Small intestine (tissue), 7 donors: Measurements from ENCODE around the gene RNF114. TPM values are rescaled to one million over a fixed set of nuclear protein-coding genes. Genes with fewer than 3 reads are reported as not detected.
A peak's percentile ranks its signal among the peaks of the same experiment; 100 is the strongest.
"Not testable (repeated sequence)": the region's sequence is repeated elsewhere in the genome, so short reads cannot be mapped to it uniquely, and the experiment has no call there.

Experiments
- DNase-seq, 2 donors: peaks; one replicate each; pipeline versions ENCODE4 v3.0.0 to v3.0.0-alpha.2; 2013
- FAIRE-seq: peaks from 2 replicates; lab custom pipeline; 2012; peaks lifted over from hg19 to GRCh38; lab: Jason Lieb, UNC
- H3K27ac ChIP-seq, 3 donors: one replicate each; pipeline ENCODE4 v1.5.1; 2013; ENCODE audit warnings: low read length in 2 of 3, mild to moderate bottlenecking in 2 of 3, control low read depth in 1 of 3, inconsistent platforms in 1 of 3, low read depth in 1 of 3, moderate library complexity in 1 of 3
- H3K27me3 ChIP-seq, 3 donors: one replicate each; pipeline ENCODE4 v1.6.1; 2013; ENCODE audit warnings: low read length in 3 of 3, inconsistent platforms in 1 of 3; ENCODE audit not compliant: control insufficient read depth in 3 of 3, insufficient read depth in 3 of 3
- H3K36me3 ChIP-seq, 3 donors: one replicate each; pipeline ENCODE4 v1.6.1; 2013; ENCODE audit warnings: low read length in 3 of 3, inconsistent platforms in 1 of 3, low read depth in 1 of 3, mild to moderate bottlenecking in 1 of 3, moderate library complexity in 1 of 3; ENCODE audit not compliant: control insufficient read depth in 3 of 3, insufficient read depth in 2 of 3
- H3K4me1 ChIP-seq, 3 donors: one replicate each; pipeline ENCODE4 v1.6.1; 2013; ENCODE audit warnings: low read length in 2 of 3, inconsistent platforms in 1 of 3, low read depth in 1 of 3, mild to moderate bottlenecking in 1 of 3, moderate library complexity in 1 of 3; ENCODE audit not compliant: control insufficient read depth in 3 of 3, insufficient read depth in 2 of 3
- H3K4me3 ChIP-seq, 3 donors: one replicate each; pipeline ENCODE4 v1.5.1; 2013; ENCODE audit warnings: low read length in 3 of 3, control low read depth in 1 of 3, inconsistent platforms in 1 of 3, low read depth in 1 of 3, mild to moderate bottlenecking in 1 of 3, moderate library complexity in 1 of 3
- H3K9me3 ChIP-seq, 2 donors: one replicate each; pipeline ENCODE4 v1.6.1; 2013; ENCODE audit warnings: low read depth in 1 of 2, low read length in 1 of 2; ENCODE audit not compliant: control insufficient read depth in 2 of 2, insufficient read depth in 1 of 2
- WGBS, 3 donors: extraction: QIAGEN DNeasy Blood & Tissue Kit; methylation state at CpG; one replicate each; pipeline ENCODE4 v1.1.7; 2013; 5-methylcytosine and 5-hydroxymethylcytosine counted together
- polyA plus RNA-seq, 4 donors: library from polyadenylated mRNA; stranded (reverse) in 3 of 4; unstranded in 1 of 4; fragments of 200-250 nt in 3 of 4; fragments of 120-200 nt in 1 of 4; gene quantifications; one replicate each; pipeline versions ENCODE4 v1.2.1 to v1.2.3, GENCODE V29; 2013
- donor health status: healthy with polysubstance abuse.
- donor health status: control.
- donor health status: control.
- donor health status: Bipolar disorder and iron deficiency.
- donor health status: healthy.

Gene RNF114
- polyA plus RNA-seq, 4 donors, result 51.2 to 118 (median 68.4) TPM

DNA sequence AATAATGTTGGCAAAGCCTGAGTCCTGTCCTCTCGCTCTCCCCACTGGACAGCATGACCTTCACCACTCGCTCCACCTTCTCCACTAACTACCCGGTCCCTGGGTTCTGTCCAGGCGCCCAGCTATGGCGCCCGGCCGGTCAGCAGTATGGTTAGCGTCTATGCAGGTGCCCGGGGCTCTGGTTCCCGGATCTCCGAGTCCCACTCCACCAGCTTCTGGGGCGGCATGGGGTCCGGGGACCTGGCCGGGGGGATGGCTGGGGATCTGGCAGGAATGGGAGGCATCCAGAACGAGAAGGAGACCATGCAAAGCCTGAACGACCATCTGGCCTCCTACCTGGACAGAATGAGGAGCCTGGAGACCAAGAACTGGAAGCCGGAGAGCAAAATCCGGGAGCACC lies 20.5 kb downstream of the RNF114 start:
- Histone ChIP-seq H3K9me3 (peaks cover 0 to 4% of the 10 kb centered on the region in 2 donors), H3K36me3 (peaks cover 12 to 84% (median 26%) of the 10 kb centered on the region in 3 donors), H3K27me3 (no peaks in the 10 kb centered on the region), H3K4me3 (no peak overlapping the region), H3K27ac (no peak overlapping the region), H3K4me1 (no peaks in the 10 kb centered on the region)
- WGBS, 3 donors, result 96% methylated on average over 18 of the region's 18 CpGs
- FAIRE-seq (no peak), DNase-seq (no peak)

DNA sequence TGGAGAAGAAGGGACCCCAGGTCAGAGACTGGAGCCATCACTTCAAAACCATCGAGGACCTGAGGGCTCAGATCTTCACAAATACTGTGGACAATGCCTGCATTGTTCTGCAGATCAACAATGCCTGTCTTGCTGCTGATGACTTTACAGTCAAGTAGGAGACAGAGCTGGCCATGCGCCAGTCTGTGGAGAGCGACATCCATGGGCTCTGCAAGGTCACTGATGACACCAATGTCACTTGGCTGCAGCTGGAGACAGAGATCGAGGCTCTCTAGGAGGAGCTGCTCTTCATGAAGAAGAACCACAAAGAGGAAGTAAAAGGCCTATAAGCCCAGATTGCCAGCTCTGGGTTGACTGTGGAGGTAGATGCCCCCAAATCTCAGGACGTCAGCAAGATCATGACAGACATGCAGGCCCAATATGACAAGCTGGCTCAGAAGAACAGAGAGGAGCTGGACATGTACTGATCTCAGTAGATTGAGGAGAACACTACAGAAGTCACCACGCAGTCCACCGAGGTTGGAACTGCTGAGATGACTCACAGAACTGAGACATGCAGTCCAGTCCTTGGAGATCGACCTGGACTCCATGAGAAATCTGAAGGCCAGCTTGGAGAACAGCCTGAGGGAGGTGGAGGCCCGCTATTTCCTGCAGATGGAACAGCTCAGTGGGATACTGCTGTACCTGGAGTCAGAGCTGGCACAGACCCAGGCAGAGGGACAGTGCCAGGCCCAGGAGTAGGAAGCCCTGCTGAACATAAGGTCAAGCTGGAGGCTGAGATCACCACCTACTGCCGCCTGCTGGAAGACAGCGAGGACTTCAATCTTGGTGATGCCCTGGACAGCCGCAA lies 21.1 kb downstream of the RNF114 start:
- peaks cover 6 to 78% (median 22%) of the 10 kb centered on the region in 3 donors for H3K36me3 ChIP-seq
- not testable (repeated sequence) for FAIRE-seq, H3K9me3 ChIP-seq, H3K4me3 ChIP-seq, DNase-seq, H3K4me1 ChIP-seq, H3K27ac ChIP-seq, H3K27me3 ChIP-seq
- WGBS, 3 donors, result 78 to 82% (median 79%) methylated on average over 12 of the region's 12 CpGs

DNA sequence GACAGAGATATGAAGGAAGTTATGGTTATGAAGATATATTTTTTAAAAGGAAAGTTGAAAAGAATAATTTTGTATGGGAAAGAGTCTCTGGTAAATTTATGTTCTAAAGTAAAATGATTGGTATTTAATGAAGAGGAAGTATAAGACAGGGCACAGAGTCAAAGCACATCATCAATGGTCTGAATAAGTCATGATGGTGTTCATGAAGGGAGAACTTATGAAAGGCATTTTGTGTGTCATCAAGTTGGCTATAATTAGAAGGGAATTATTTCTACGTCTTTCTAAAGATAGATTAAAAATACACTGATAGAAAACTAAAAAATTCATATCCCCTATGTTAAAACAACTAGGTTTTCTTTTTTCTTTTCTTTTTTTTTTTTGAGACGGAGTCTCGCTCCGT lies 25.2 kb downstream of the RNF114 start:
- Histone ChIP-seq H3K27me3 (no peaks in the 10 kb centered on the region), H3K36me3 (peaks cover 2 to 55% (median 5%) of the 10 kb centered on the region in 3 donors), H3K27ac (no peak overlapping the region), H3K4me3 (no peak overlapping the region), H3K4me1 (peaks cover 0 to 8% (median 0%) of the 10 kb centered on the region in 3 donors), H3K9me3 (peaks cover 0 to 4% of the 10 kb centered on the region in 2 donors)
- FAIRE-seq (no peak), DNase-seq (no peak)
- 86 to 98% (median 92%) methylated on average over 4 of the region's 4 CpGs for WGBS, 3 donors

DNA sequence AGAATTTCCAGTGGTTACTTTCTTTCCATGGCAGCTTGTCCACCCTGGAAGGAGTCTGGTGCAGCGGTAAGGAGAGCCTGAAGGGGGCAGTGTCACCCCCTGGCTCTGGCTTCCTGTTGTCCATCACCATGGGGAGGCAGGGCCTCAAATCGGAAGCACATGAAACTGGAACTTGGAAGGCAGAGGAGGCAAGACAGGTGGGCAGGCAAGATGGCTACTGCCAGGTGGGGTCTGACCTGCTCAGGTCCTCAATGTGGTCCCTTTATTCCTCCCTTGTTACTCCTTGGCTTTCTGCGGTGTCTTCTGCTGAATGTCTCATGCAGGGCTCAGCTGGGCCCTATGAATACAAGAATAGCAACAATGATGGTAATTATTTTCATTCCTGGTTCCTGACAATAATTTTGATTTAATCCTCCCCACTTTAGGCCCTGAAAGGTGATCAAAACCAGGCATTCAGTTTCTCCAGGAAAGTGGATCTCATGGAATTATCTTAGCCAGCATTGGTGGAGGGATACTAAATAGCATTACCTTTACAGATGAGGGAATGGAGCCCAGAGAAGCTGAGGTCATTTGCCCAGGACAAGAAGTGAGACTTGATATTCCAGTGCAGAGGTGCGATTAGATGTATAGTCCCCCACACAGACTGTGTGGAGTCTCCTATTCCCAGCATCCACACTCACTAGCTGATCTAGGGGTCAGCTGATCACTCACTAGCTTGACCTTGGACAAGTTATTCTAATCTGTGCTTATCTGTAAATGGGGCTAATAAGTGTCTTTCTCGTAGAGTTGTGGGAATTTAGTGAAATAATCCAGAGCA lies 29.0 kb downstream of the RNF114 start:
- WGBS, 3 donors, result 66 to 73% (median 72%) methylated on average over 5 of the region's 5 CpGs
- FAIRE-seq, result no peak

DNA sequence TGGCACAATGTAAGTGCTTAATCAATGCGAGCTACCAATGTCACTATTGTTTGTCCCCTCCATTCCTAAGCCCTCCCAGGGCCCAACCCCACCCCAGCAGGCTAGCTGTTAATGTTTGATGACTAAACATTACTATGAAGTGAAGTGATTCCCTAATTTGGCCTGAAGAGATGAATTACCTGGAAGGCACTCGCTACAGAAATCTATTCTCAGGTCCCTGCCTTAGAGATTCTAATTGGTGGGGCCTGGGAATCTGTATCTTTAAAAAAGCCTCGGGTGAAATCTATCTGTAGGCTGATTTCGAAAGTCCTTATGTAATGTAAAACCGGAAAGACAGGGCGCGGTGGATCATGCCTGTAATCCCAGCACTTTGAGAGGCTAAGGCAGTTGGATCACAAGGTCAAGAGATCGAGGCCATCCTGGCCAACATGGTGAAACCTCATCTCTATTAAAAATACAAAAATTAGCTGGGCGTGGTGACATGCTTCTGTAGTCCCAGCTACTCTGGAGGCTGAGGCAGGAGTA lies 29.6 kb downstream of the RNF114 start:
- H3K4me3 ChIP-seq, result no peak overlapping the region
- no peaks in the 10 kb centered on the region for H3K9me3 ChIP-seq
- peak overlapping the region in 1 of 3 donors; percentile 8 for H3K27ac ChIP-seq
- peaks cover 0 to 16% (median 2%) of the 10 kb centered on the region in 3 donors for H3K36me3 ChIP-seq
- WGBS, 3 donors, result 46 to 73% (median 53%) methylated on average over 9 of the region's 9 CpGs
- peak in 1 of 2 donors; percentile 42 for DNase-seq
- no peaks in the 10 kb centered on the region for H3K27me3 ChIP-seq
- FAIRE-seq, result no peak
- peaks cover 2 to 27% (median 4%) of the 10 kb centered on the region in 3 donors for H3K4me1 ChIP-seq

More for the DNA sequence above, 29.0 kb downstream of the RNF114 start:
- peaks cover 2 to 22% (median 4%) of the 10 kb centered on the region in 3 donors for H3K4me1 ChIP-seq
- H3K4me3 ChIP-seq, result no peak overlapping the region
- peak overlapping the region in 1 of 3 donors; percentile 8 for H3K27ac ChIP-seq
- H3K27me3 ChIP-seq, result no peaks in the 10 kb centered on the region
- peak; percentile 49 to 68 for DNase-seq
- no peaks in the 10 kb centered on the region for H3K9me3 ChIP-seq
- H3K36me3 ChIP-seq, result peaks cover 0 to 20% (median 2%) of the 10 kb centered on the region in 3 donors

DNA sequence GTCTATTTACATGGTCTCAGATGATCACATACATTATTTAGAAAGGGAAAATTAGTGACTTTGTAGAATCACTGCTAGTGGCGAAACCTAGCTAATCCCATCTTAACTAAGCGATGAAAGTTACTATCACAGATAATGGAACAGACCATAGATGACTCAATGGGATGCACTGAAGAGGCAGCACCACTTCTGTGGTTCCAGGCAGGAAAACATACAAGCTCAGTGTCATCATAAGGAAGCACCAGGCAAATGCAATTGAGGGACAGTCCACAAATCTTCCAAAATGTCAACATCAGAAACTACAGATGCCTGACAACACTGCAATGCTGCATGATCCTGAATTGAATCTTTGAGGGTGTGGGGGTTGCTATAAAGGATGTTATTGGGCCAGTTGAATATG lies 30.7 kb downstream of the RNF114 start:
- Histone ChIP-seq H3K27me3 (no peaks in the 10 kb centered on the region), H3K4me3 (no peak overlapping the region), H3K9me3 (no peaks in the 10 kb centered on the region), H3K27ac (no peak overlapping the region), H3K36me3 (peaks cover 0 to 14% (median 2%) of the 10 kb centered on the region in 3 donors), H3K4me1 (peaks cover 2 to 27% (median 4%) of the 10 kb centered on the region in 3 donors)
- WGBS, 3 donors, result 95 to 97% (median 97%) methylated on average over 2 of the region's 2 CpGs
- FAIRE-seq (no peak), DNase-seq (no peak)

DNA sequence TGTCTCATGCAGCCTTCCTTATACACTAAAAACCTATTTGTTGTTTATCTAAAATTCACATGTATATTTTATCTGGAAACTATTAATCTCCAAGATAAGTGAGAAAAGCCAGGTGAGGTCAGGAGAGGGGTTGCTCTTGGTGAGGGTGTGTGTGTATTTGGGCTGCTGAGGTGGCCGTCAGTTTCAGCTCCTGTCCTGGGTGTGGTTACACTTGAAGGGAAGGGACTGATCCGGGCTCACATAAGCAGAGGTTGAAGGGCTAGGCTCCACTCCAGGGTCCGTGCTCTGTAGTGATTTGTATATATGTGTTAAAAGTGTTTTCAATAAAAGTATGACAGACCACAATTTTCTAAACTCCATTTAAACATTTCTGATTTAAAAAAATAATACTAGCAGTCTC lies 33.0 kb downstream of the RNF114 start:
- Histone ChIP-seq H3K27me3 (no peaks in the 10 kb centered on the region), H3K27ac (no peak overlapping the region), H3K9me3 (no peaks in the 10 kb centered on the region), H3K4me3 (no peak overlapping the region), H3K36me3 (peaks cover 0 to 2% (median 0%) of the 10 kb centered on the region in 3 donors), H3K4me1 (peaks cover 2 to 27% (median 4%) of the 10 kb centered on the region in 3 donors)
- DNase-seq (no peak), FAIRE-seq (no peak)
- 12 to 35% (median 16%) methylated on average over 3 of the region's 3 CpGs for WGBS, 3 donors

DNA sequence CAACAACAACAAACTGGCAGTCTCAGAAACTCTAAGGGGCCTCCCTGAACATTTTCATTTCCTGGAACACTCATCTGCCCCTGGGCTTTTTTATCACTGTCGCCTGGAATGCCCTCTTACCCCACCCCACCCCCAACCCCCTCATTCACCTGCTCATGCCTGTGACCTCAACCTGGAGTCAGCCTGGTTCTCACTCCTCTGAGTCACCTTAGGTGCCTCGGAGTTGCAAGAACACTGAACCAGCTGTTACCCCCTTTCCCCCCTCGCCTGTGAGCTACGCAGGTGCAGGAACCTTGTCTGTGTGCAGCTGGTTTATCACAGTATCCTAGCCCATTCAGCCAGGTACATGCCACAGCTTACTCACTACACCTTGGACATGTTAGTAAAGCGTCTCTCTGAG lies 33.7 kb downstream of the RNF114 start:
- no peak overlapping the region for H3K27ac ChIP-seq
- H3K9me3 ChIP-seq, result no peaks in the 10 kb centered on the region
- DNase-seq (peak; percentile 69 to 71), FAIRE-seq (no peak)
- no peaks in the 10 kb centered on the region for H3K36me3 ChIP-seq
- 7 to 49% (median 18%) methylated on average over 5 of the region's 5 CpGs for WGBS, 3 donors
- no peaks in the 10 kb centered on the region for H3K27me3 ChIP-seq
- H3K4me1 ChIP-seq, result peaks cover 2 to 27% (median 4%) of the 10 kb centered on the region in 3 donors
- no peak overlapping the region for H3K4me3 ChIP-seq
